Neural crest cell (in vitro differentiated cells): ENCODE data around the gene GNAZ. TPM values are rescaled to one million over a fixed set of nuclear protein-coding genes. Genes with fewer than 3 reads are reported as not detected.
A peak's percentile ranks its signal among the peaks of the same experiment; 100 is the strongest.

ENCODE experiments used
- DNase-seq: peaks from one replicate; pipeline ENCODE4 v3.0.0; 2021; ENCODE audit warnings: low read depth, mixed read lengths, low spot score
- H3K27ac Mint-ChIP-seq: one replicate; pipeline ENCODE4 v1.8.0; 2021; ENCODE audit warnings: mild to moderate bottlenecking, mixed read lengths; ENCODE audit not compliant: unreplicated experiment
- H3K27me3 Mint-ChIP-seq: 2 replicates; pipeline ENCODE4 v1.8.0; 2021; ENCODE audit warnings: low read depth, mild to moderate bottlenecking, mixed read lengths
- H3K36me3 Mint-ChIP-seq: 2 replicates; pipeline ENCODE4 v1.8.0; 2021; ENCODE audit warnings: low read depth, mild to moderate bottlenecking, mixed read lengths
- H3K4me1 Mint-ChIP-seq: 2 replicates; pipeline ENCODE4 v1.8.0; 2021; ENCODE audit warnings: mixed read lengths
- H3K4me3 Mint-ChIP-seq: one replicate; pipeline ENCODE4 v1.8.0; 2021; ENCODE audit warnings: mild to moderate bottlenecking, mixed read lengths
- H3K9me3 Mint-ChIP-seq: 2 replicates; pipeline ENCODE4 v1.8.0; 2021; ENCODE audit warnings: mixed read lengths
- total RNA-seq: library from RNA; stranded (reverse); gene quantifications from 2 replicates; pipeline ENCODE4 v1.2.1, GENCODE V29; 2021
- TF ChIP-seq, protein P1 (sequence below): fragments of 200-600 bp; sonication (generic); conservative IDR thresholded peaks from 2 replicates; pipeline ENCODE4 v1.5.0; 2021; ENCODE audit warnings: antibody characterized with exemption, mild to moderate bottlenecking

The GNAZ gene
- total RNA-seq, 1 donor from 2014 or later, result 25.2 TPM

DNA sequence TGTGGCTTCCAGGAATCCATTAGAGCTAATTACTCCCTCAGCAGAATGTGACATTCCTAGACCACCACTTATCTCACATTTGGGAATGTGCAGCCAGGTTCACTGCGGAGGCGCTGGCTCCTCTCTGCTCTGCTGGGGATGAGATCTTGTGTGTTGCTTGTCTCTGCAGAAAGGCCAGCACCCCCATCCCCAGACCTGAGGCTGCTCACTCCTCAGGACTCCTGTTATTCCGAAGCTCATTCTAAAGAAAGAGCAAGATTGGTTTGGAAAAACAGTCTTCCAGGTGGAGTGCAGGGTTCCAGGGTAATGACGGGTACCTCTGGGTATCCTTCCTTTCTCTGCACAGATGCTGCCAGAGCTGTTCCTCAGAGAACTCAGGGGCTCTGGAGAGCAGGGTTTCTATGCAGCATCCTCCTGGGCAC, 50.7 kb downstream of the GNAZ start:
- H3K27ac Mint-ChIP-seq, result no peak overlapping the region
- H3K36me3 Mint-ChIP-seq, result no peaks in the 10 kb centered on the region
- no peaks in the 10 kb centered on the region for H3K27me3 Mint-ChIP-seq
- no peaks in the 10 kb centered on the region for H3K9me3 Mint-ChIP-seq
- H3K4me3 Mint-ChIP-seq, result no peak overlapping the region
- no peaks in the 10 kb centered on the region for H3K4me1 Mint-ChIP-seq
- DNase-seq, result no peak
- TF ChIP-seq, protein P1, sequence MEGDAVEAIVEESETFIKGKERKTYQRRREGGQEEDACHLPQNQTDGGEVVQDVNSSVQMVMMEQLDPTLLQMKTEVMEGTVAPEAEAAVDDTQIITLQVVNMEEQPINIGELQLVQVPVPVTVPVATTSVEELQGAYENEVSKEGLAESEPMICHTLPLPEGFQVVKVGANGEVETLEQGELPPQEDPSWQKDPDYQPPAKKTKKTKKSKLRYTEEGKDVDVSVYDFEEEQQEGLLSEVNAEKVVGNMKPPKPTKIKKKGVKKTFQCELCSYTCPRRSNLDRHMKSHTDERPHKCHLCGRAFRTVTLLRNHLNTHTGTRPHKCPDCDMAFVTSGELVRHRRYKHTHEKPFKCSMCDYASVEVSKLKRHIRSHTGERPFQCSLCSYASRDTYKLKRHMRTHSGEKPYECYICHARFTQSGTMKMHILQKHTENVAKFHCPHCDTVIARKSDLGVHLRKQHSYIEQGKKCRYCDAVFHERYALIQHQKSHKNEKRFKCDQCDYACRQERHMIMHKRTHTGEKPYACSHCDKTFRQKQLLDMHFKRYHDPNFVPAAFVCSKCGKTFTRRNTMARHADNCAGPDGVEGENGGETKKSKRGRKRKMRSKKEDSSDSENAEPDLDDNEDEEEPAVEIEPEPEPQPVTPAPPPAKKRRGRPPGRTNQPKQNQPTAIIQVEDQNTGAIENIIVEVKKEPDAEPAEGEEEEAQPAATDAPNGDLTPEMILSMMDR, result no peak

DNA sequence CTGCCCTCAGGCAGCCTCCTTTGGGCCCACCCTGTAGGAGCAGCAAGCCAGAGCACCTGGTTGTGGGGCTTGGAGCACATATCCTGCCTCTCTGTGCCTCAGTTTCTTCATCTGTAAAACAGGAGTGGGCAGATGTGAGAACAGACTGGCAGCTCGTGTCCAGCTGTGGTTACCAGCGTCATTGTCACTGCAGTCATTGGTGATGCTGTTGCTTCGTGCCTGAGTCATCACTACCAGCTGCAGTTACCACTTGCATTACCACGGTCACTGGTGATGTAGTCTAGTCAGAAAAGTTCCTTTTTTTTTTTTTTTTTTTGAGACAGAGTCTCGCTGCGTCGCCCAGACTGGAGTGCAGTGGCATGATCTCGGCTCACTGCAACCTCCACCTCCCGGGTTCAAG, 51.1 kb downstream of the GNAZ start:
- Mint-ChIP-seq H3K4me3 (no peak overlapping the region), H3K36me3 (no peaks in the 10 kb centered on the region), H3K27me3 (no peaks in the 10 kb centered on the region), H3K4me1 (no peaks in the 10 kb centered on the region), H3K27ac (no peak overlapping the region), H3K9me3 (no peaks in the 10 kb centered on the region)
- DNase-seq, result no peak
- TF ChIP-seq, protein P1, result no peak

DNA sequence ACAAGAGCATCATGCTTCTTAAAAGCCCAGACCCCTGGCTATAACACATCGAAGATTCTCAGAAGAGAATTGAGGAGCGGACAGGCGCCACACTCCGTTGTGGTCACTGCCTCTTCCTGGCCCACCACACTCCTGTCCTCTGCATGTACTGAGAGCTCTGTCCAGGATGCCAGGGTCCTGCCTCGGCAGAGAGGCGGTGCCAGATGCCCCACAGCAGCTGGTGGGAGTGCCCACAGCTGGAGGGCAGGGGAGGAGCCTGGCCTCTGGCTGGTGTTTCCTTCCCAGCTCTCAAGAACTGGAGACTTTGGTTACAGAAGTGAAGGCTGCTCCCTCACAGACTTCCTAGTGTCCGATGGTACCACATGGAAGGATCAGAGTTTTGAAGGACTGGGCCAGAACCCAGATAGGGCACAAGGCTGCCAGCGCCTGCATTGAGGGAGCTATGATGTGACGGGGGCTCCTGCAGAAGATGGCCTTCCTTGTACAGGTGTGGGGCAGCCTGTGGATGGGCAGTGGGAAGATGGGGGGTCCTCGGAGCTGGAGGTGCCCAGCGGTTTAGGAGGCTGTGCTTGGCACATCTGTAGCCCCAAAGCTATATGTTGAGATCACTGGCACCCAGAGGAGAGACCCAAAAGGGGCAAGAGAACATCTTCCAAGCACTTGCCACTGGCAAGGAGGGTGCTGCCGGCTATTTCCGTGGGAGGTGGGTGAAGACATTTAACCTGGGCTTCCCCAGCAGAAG, 52.1 kb downstream of the GNAZ start:
- no peak for DNase-seq
- Mint-ChIP-seq H3K4me1 (no peaks in the 10 kb centered on the region), H3K27me3 (no peaks in the 10 kb centered on the region), H3K4me3 (no peak overlapping the region), H3K9me3 (no peaks in the 10 kb centered on the region), H3K27ac (peak overlapping the region; percentile 35), H3K36me3 (no peaks in the 10 kb centered on the region)
- TF ChIP-seq, protein P1, result no peak

DNA sequence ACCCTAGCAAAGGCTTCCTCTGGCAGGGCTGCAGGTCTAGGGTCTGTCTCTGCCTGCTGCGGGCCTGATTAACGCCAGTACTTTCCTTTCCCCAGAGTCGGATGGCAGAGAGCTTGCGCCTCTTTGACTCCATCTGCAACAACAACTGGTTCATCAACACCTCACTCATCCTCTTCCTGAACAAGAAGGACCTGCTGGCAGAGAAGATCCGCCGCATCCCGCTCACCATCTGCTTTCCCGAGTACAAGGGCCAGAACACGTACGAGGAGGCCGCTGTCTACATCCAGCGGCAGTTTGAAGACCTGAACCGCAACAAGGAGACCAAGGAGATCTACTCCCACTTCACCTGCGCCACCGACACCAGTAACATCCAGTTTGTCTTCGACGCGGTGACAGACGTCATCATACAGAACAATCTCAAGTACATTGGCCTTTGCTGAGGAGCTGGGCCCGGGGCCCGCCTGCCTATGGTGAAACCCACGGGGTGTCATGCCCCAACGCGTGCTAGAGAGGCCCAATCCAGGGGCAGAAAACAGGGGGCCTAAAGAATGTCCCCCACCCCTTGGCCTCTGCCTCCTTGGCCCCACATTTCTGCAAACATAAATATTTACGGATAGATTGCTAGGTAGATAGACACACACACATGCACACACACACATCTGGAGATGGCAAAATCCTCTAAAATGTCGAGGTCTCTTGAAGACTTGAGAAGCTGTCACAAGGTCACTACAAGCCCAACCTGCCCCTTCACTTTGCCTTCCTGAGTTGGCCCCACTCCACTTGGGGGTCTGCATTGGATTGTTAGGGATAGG, 52.9 kb downstream of the GNAZ start:
- H3K9me3 Mint-ChIP-seq, result no peaks in the 10 kb centered on the region
- DNase-seq, result no peak
- H3K4me3 Mint-ChIP-seq, result no peak overlapping the region
- H3K27me3 Mint-ChIP-seq, result no peaks in the 10 kb centered on the region
- no peaks in the 10 kb centered on the region for H3K36me3 Mint-ChIP-seq
- peaks cover 2% of the 10 kb centered on the region for H3K4me1 Mint-ChIP-seq
- no peak overlapping the region for H3K27ac Mint-ChIP-seq
- TF ChIP-seq, protein P1, result no peak

DNA sequence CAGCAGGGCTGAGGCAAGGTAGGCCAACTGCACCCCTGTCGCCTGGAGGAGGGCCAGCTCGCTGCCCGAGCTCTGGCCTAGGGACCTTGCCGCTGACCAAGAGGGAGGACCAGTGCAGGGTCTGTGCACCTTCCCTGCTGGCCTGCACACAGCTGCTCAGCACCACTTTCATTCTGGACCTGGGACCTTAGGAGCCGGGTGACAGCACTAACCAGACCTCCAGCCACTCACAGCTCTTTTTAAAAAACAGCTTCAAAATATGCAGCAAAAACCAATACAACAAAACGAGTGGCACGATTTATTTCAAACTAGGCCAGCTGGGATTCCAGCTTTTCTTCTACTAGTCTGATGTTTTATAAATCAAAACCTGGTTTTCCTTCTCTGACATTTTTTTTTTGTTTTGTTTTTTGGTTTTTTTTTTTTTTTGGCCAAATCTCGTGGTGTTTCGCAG, 53.5 kb downstream of the GNAZ start:
- H3K4me3 Mint-ChIP-seq, result no peak overlapping the region
- TF ChIP-seq, protein P1, result no peak
- no peaks in the 10 kb centered on the region for H3K9me3 Mint-ChIP-seq
- no peaks in the 10 kb centered on the region for H3K36me3 Mint-ChIP-seq
- peak overlapping the region; percentile 8 for H3K27ac Mint-ChIP-seq
- H3K4me1 Mint-ChIP-seq, result peaks cover 6% of the 10 kb centered on the region
- H3K27me3 Mint-ChIP-seq, result peaks cover 3% of the 10 kb centered on the region
- DNase-seq, result no peak
